Inflammatory macrophage treated with lipopolysaccharide for 1 hour (primary cell): ENCODE data around the gene NDEL1.

Experiments
- DNase-seq, 2 donors: peaks; one replicate each; pipeline ENCODE4 v3.0.0-alpha.2; 2020 to 2022

NDEL1 gene

DNA sequence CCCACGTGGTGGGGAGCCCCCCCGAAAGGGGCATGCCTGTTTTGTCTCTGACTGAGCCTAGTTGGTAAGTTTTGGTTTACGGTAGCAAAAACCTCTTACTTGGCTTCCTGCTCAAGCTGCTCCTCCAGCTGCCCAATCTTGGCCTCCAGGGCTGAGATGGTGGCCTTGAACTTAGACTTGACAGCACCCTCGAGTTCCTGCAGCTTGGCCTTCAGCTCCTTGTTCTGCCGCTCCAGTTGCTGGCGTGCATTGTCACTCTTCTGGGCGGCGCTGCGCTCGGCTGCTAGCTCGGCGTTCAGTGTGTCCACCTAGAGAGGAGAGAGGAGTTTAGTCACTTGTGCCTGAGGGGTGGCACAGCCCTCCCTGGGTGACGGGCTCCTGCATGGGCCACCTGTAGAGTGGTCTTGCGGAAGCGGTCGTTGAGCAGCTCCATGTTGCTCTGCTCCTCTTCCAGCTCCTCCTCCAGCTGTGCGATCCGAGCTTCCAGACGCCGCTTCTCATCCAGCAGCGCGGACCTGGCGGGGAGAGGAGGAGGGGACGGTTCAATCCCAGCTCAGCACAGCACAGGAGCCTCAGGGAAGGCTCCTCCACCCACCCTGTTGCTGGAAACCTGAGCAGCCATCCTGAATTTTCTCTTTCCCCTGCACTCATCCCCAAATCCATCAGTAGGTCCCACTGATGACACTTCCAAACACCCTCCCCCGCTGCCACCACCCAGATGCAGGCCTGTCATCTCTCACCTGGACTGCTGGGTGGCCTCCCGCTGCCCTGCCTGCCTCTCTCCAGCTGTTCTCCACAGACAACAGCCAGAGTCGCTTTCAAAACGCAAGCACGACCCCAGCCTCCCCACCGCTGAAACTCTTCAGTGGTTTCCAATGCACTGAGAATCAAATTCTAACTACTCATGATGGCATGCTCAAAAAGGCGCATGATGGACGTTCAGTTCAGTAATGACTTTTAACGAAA is 44.6 kb downstream of the NDEL1 start:
- no peak for DNase-seq

GRCh38 chr17:8481089-8481488 is 45.4 kb downstream of the NDEL1 start:
- no peak for DNase-seq

DNA sequence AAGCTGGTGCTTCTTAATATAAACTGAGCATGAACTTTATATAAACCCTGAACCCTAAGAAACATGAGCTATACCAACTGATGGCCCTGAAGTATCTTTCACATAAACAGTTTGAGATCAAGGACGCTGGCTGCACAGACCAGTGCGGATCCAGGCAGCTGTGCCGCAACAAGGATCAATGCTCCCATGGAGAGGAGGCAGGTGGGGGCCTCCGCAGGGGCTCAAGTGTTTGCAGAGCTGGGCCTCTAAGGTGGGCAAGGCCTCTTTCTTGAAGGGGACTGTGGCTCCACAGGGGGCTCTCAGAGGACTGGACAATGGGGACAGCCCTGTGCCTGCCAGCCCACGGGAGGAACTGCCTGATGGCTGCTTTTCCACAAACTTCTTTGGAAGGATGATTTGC is 46.0 kb downstream of the NDEL1 start:
- DNase-seq = no peak

GRCh38 chr17:8482546-8482945 is 46.9 kb downstream of the NDEL1 start:
- DNase-seq = no peak

DNA sequence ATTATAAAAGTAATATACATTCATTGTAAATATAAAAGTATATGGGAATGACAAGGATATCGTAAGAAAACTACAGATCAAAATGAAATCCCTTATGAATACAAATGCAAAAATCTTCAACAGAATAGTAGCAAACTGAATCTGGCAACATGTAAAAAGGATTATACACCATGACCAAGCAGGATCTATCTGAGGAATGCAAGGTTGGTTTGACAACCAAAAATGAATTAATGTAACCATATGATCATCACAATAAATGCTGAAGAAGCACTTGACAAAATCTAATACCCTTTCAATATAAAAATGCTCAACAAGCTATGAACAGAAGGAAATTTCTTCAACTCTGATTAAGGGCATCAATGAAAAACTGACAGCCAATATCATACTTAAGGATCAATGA is 48.8 kb downstream of the NDEL1 start:
- DNase-seq = no peak

- no peak for DNase-seq
Measured at GRCh38 chr17:8485491-8485890, 49.8 kb downstream of the NDEL1 start.

- no peak for DNase-seq
Measured at GRCh38 chr17:8487130-8487645, 51.5 kb downstream of the NDEL1 start.

DNA sequence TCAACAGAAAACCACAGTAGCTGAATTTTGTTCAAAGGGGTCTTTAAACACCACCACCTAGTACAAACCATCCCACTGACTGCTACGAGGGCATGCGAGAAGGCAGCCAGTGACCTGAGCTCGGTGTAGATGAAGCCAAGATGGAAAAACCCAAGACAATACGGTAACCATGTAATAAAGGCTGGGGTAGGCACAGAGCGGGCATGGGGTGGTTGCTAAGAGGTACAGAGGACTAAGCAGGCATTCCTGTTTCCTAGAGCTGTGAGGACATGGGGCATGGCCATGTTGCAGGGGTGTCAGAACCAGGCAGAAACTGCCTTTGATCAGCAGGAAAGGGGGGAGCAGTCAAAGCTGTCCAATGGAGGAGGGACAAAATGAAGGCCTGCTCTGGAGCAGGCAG is 52.1 kb downstream of the NDEL1 start:
- no peak for DNase-seq

DNA sequence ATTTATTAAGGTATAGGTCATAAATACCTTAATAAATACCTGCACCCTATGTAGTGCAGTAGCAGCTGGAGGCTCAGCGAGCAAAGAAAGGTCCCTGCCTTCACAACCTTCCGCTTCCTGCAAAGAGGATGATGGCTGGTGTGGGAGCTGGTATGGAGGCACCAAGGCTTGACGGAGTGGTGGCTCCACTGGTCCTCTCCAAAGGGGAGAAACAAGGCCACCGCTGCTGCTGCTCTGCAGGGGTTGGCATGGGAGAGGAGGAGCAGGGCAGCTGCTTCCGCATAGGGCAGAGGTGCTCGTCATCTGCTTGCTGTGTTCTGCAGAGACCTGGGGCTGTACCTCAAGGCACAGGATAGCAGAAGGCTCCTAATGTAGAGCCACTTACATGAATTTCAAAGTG is 52.8 kb downstream of the NDEL1 start:
- no peak for DNase-seq

GRCh38 chr17:8488901-8489300 is 53.2 kb downstream of the NDEL1 start:
- DNase-seq = peak; percentile 29 to 62

DNA sequence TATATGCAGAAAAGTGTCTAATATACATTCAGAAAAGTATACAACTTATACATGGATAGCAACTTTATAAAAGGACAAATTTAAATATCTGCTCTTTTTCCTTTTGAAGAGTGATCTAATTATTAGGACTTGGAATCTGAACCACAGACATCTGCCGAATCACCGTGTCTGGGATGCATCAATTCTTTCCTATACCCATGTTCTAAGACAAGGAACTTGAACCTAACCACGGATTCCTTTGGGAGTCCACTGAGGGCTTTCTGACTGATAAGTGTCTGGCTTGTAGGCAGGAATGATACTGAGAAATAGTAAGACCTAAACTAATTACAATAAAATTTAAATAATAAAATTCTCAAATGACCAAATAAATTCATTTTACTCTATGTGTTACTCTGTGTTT is 54.2 kb downstream of the NDEL1 start:
- no peak for DNase-seq

DNA sequence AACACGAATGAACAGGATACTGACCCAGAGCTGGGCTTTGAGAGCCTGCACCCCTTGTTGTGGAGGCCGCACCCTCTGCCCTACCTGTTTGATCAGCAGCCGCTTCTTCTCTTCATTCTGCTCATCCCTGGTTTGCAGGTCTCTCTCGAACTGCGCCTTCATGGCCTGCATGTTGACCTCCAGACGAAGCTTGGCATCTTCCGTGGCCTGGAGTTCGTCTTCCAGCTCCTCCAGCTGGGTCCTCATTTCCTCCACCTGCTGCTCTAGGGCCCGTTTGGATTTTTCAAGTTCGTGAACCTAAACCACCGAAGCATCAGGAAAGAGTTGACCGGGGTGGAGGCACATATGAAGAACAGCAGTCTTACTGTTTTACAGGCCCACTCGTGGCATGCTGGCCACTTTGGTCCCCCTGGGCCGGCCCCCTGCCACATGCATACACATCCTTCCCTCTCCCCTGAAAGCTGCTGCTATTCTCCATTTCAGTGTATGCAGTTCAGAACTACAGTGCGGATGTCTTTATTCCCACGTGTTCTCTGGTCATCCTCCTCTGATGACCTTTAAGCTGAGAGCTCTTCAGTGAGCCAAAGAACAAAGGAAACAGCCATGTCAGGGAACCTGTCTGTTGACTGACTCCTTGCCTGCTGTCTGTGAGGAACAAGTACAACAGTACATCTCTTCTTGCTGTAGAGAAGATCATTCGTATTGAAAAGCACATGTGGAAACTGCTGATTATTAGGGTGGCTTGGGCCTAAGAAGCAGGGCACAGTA is 54.8 kb downstream of the NDEL1 start:
- no peak for DNase-seq

GRCh38 chr17:8492121-8492520 is 56.4 kb downstream of the NDEL1 start:
- DNase-seq = no peak

GRCh38 chr17:8494021-8494420 is 58.3 kb downstream of the NDEL1 start:
- no peak for DNase-seq

DNA sequence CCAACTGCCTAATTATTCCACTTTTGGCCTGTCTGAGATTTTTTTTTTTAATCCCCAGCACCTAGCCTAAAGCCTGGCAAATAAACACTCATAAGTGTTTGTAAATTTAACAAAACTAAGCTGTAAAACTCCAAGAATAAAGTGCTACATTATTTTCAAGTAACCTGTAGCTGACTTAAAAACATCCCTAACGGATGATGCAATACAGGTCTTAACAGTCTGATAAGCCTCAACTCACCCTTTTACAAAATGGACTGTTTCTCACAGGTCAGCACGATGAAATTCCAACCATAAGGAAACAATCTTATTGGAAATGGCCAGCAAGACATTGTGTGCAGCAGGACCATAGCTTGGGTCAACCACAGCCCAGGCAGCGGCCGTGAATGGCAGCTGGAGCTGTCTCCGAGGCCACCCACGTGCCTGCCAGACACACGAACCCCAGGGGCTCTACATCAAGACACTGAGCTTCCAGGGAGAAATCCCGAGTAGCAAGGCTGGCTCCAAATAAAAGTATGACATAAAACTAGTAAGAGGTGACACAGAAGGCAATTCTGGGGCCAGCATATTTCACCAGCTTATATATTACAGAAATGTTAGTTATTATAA is 58.9 kb downstream of the NDEL1 start:
- DNase-seq = no peak

- DNase-seq = no peak
Measured at GRCh38 chr17:8496081-8496480, 60.4 kb downstream of the NDEL1 start.

- no peak for DNase-seq
Measured at GRCh38 chr17:8499171-8499570, 63.5 kb downstream of the NDEL1 start.

GRCh38 chr17:8499614-8500013 is 63.9 kb downstream of the NDEL1 start:
- no peak for DNase-seq

- no peak for DNase-seq
Measured at GRCh38 chr17:8500609-8501008, 64.9 kb downstream of the NDEL1 start.

DNA sequence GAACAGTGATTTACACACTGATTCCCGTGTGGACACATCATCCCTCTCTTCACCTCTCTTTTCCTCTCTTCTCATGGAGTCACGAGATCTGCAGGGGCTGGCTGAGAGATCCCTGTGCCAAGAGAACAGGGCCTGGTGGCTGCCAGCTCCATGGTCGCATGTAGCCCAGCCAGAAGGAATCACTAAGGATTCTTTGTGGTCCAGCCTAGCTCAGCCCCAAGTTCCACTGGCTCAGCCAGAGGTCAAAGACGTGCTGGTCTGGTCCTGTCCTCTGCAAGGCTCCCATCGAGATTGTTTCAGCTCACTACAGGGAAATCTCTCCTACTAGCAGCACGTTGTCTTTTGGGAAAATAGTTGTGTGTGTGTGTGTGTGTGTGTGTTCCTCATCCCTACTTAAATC is 66.4 kb downstream of the NDEL1 start:
- no peak for DNase-seq

DNA sequence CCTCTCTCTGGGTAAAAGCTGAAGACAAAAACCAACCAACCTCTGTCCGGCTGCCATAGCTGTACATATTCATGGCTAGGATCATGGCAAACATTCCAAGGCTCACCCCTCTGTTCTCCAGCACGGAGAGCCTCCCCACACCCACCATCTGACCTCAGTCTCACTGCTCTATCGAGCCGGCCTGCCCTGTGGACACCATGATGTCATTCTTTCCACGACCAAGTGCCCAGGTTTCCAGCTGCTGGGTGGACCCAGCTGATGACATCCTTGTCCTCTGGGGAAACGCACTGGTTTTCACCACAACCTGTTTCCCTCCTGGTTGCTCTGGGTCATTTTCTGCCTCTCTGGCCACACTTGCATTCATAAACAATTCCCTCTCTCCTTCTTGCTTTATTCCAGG is 67.7 kb downstream of the NDEL1 start:
- no peak for DNase-seq

DNA sequence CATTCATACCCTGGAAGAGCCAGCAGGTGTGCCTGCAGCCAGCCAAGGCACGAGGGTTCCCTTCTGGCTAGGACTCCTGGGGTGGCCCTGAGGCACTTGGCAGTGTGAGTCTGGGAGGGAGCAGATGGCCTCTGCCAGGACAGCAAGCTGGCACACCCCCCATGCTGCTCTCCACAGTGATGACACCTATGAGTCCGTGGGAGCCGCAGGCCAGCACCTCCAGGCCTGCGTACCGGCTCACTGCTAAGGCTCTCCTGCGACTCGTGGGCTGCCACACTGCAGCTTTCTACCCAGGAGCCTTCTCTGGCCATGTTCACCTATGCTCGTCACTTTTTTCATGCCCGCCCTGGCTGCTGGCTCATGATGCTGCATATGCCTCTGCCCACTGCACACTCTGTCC is 68.1 kb downstream of the NDEL1 start:
- DNase-seq = no peak

- DNase-seq = no peak
Measured at GRCh38 chr17:8504460-8505207, 69.0 kb downstream of the NDEL1 start.
